Progenitor cell of endocrine pancreas (in vitro differentiated cells): ENCODE data around the gene WEE1. TPM values are rescaled to one million over a fixed set of nuclear protein-coding genes. Genes with fewer than 3 reads are reported as not detected.

Source experiments
- DNase-seq: peaks from one replicate; pipeline ENCODE4 v3.0.0; 2021; ENCODE audit warnings: low spot score; ENCODE audit not compliant: unreplicated experiment
- H3K27ac Mint-ChIP-seq: 2 replicates; pipeline ENCODE4 v1.8.0; 2021; ENCODE audit warnings: mild to moderate bottlenecking, moderate library complexity, mixed read lengths
- H3K27me3 Mint-ChIP-seq: 2 replicates; pipeline ENCODE4 v1.8.0; 2021; ENCODE audit warnings: mixed read lengths
- H3K36me3 Mint-ChIP-seq: 2 replicates; pipeline ENCODE4 v1.8.0; 2022; ENCODE audit warnings: mixed read lengths; ENCODE audit not compliant: insufficient read depth
- H3K4me1 Mint-ChIP-seq: 2 replicates; pipeline ENCODE4 v1.8.0; 2021; ENCODE audit warnings: low read depth, mixed read lengths
- H3K4me3 Mint-ChIP-seq: 2 replicates; pipeline ENCODE4 v1.8.0; 2021; ENCODE audit warnings: low read depth, mild to moderate bottlenecking, moderate library complexity, mixed read lengths
- H3K9me3 Mint-ChIP-seq: 2 replicates; pipeline ENCODE4 v1.8.0; 2021; ENCODE audit warnings: low read depth, mixed read lengths
- long read RNA-seq: library from polyadenylated mRNA; unstranded; transcript quantifications from one replicate; pipeline ENCODE4 v2.0.0, GENCODE V29; 2020
- total RNA-seq: library from RNA; stranded (reverse); gene quantifications from 2 replicates; pipeline ENCODE4 v1.2.1, GENCODE V29; 2021
- TF ChIP-seq, protein P1 (sequence below): fragments of 200-600 bp; sonication (generic); IDR thresholded peaks from one replicate; pipeline ENCODE4 v1.5.0; 2021; ENCODE audit warnings: antibody characterized with exemption, mild to moderate bottlenecking; ENCODE audit not compliant: unreplicated experiment

Gene WEE1
- total RNA-seq, result 154 and 179 TPM in 2 replicates
- long read RNA-seq, full-length matches to known transcripts, result 23 of 166 reads
- long read RNA-seq, partial matches to known transcripts, result 131 of 166 reads
- long read RNA-seq, other reads (novel, unspliced or antisense), result 12 of 166 reads

DNA sequence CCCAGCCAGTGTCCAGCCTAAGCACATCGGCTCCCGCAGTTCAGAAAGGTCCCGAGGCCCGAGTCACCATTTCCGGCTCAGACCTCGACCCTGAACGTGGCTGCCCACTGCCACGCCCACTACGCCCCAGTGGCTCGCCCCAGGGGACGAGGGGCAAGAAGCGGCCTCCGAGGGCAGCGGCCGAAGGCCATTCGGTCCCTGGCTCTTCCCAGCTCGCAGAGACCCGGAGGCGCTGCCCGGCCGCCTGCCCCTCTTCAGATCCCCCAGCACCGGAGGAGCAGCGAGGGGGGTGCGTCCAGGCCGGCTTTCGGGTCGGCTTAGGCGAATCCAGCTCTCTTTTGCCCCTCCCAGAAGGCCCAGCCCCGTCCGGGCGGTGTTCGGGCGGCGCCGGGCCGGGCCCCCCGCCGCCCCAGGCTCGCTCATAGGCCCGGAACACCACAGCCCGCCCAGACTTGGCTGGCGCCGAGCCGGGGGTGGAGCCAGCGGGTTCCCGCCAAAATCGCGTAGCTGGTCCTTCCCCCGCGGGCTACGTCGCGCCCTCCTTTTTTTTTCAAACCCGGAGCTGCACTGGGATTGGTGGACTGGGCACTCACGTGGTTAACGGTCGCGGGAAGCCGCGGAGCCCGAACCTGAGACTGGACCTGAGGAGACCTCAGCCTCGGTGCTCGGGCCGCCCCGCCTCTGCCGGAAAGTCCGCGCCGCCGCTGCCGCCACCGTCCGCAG, at the start of gene WEE1:
Gene WEE1 (plus strand): TSS at position 619 of the 723 bp plus-strand sequence. CDS start 264 bp downstream, outside the sequence.
- peaks cover 21% of the 10 kb centered on the region for H3K36me3 Mint-ChIP-seq
- H3K27me3 Mint-ChIP-seq, result no peaks in the 10 kb centered on the region
- no peaks in the 10 kb centered on the region for H3K9me3 Mint-ChIP-seq
- H3K4me3 Mint-ChIP-seq, result peak within 1 kb of the TSS; percentile 93
- H3K4me1 Mint-ChIP-seq, result peaks cover 48% of the 10 kb centered on the region
- DNase-seq, result peak; percentile 97
- peak within 1 kb of the TSS; percentile 98 for H3K27ac Mint-ChIP-seq
- TF ChIP-seq, protein P1, sequence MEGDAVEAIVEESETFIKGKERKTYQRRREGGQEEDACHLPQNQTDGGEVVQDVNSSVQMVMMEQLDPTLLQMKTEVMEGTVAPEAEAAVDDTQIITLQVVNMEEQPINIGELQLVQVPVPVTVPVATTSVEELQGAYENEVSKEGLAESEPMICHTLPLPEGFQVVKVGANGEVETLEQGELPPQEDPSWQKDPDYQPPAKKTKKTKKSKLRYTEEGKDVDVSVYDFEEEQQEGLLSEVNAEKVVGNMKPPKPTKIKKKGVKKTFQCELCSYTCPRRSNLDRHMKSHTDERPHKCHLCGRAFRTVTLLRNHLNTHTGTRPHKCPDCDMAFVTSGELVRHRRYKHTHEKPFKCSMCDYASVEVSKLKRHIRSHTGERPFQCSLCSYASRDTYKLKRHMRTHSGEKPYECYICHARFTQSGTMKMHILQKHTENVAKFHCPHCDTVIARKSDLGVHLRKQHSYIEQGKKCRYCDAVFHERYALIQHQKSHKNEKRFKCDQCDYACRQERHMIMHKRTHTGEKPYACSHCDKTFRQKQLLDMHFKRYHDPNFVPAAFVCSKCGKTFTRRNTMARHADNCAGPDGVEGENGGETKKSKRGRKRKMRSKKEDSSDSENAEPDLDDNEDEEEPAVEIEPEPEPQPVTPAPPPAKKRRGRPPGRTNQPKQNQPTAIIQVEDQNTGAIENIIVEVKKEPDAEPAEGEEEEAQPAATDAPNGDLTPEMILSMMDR, result no peak

DNA sequence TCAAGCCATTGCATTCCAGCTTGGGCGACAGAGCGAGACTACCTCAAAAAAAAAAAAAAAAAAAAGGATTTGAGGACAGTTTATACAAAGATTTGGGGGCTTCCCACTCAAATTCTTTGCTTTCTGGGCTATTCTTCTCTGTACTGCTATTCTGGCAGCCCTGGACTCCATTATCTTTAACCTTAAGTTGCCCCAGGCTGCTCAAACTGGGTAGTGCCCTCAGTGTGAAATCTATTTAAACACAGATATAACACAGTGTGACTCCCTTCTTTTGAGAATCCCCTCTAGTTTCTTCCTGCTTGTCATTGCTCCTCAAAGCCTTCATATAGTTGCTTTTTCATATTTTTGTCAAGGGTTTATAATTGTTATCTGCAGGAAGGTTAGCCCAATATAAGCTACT, 49.5 kb upstream of the WEE1 start:
- peaks cover 25% of the 10 kb centered on the region for H3K36me3 Mint-ChIP-seq
- peaks cover 2% of the 10 kb centered on the region for H3K9me3 Mint-ChIP-seq
- H3K4me1 Mint-ChIP-seq, result peaks cover 20% of the 10 kb centered on the region
- TF ChIP-seq, protein P1, result no peak
- no peaks in the 10 kb centered on the region for H3K27me3 Mint-ChIP-seq
- H3K4me3 Mint-ChIP-seq, result no peak overlapping the region
- no peak for DNase-seq
- H3K27ac Mint-ChIP-seq, result no peak overlapping the region

DNA sequence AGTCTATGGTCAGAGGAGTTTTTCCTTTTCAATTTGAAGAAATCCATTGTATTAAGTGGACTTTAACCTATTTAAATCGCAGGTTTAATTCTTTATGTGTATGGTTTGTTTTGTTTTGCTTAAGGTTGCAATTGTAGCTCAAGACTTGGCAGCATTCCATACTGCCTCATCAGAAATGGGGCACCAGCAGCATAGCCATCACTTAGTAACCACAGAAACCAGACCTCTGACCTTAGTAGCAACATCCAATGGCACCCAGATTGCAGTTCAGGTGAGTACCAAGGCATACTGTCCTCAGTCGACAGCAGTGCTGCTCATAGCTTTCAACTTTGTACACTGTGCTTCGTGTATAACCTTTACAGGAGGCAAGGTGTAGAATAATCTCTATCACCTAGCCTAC, 48.4 kb upstream of the WEE1 start:
- Mint-ChIP-seq H3K4me1 (peaks cover 31% of the 10 kb centered on the region), H3K4me3 (no peak overlapping the region)
- DNase-seq, result no peak

DNA sequence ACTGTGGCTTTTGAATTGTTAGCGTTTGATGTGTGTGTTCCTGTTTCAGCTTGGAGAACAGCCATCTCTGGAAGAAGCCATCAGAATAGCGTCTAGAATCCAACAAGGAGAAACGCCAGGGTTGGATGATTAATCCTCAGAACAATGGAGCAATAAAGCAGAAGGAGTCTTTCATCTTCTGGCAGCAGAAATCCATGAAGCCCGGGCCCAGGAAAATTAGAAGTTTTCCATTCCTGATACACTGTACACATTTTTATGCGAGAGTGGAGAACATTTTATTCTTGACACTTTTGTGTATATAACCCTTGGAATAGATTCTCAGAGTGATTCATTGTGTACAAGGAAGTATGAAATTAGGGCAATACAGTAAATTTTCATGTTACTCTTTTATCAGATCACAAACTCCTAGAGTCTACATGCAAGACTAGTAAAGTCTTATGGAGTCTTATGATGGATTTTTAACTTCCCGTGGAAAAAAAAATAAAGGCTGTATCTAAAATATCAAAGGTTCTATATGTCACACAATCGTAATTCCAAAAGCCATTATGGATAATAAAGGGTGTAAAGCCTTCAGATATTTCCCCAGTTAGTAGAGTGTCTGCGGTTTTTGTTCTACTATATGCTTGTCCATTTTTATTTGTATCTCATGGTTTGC, 45.9 kb upstream of the WEE1 start:
- Mint-ChIP-seq H3K27ac (peak overlapping the region; percentile 70), H3K9me3 (peaks cover 2% of the 10 kb centered on the region), H3K27me3 (no peaks in the 10 kb centered on the region), H3K36me3 (peaks cover 15% of the 10 kb centered on the region), H3K4me3 (no peak overlapping the region), H3K4me1 (peaks cover 42% of the 10 kb centered on the region)
- TF ChIP-seq, protein P1, result no peak
- DNase-seq, result no peak

More for the DNA sequence above, 48.4 kb upstream of the WEE1 start:
- H3K27ac Mint-ChIP-seq, result no peak overlapping the region
- TF ChIP-seq, protein P1, result no peak
- H3K27me3 Mint-ChIP-seq, result no peaks in the 10 kb centered on the region
- peaks cover 2% of the 10 kb centered on the region for H3K9me3 Mint-ChIP-seq
- peaks cover 21% of the 10 kb centered on the region for H3K36me3 Mint-ChIP-seq

DNA sequence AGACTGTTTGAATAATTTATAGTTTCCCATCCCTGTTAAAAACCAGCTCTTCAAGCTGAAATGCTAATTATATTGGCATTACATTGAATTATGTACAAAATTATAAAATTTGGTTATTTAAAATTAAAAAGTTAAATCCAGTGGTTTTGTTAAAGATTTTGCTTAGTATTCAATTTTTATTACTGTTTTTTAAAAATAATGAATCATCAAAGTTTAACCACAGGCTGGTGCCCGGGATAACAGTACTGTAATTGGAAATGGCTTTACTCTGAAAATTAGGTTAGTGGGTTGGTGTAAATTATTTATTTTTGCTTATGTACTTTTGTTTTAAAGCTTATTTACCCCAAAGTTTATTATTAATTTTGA, 45.4 kb upstream of the WEE1 start:
- no peak for DNase-seq
- TF ChIP-seq, protein P1, result no peak
- Mint-ChIP-seq H3K4me3 (no peak overlapping the region), H3K27ac (no peak overlapping the region), H3K4me1 (peaks cover 43% of the 10 kb centered on the region), H3K27me3 (no peaks in the 10 kb centered on the region), H3K36me3 (peaks cover 12% of the 10 kb centered on the region), H3K9me3 (peaks cover under 1% of the 10 kb centered on the region)
